SKM-1 treated with dmso at 0.1 percent for 144 hours (cell line): ENCODE measurements around the gene GPANK1.

Experiments
- DNase-seq: peaks from one replicate; lab custom pipeline; 2025; ENCODE audit not compliant: unreplicated experiment; lab: John Stamatoyannopoulos, UW

GPANK1 gene

GRCh38 chr6:31691564-31692108, 26.8 kb upstream of the GPANK1 start:
- no peak for DNase-seq

- no peak for DNase-seq
These were observed 26.3 kb upstream of the GPANK1 start for GRCh38 chr6:31691078-31691463.

- no peak for DNase-seq
These were observed 25.7 kb upstream of the GPANK1 start for GRCh38 chr6:31690231-31691077.

GRCh38 chr6:31689249-31690110, 24.7 kb upstream of the GPANK1 start:
- DNase-seq: no peak

GRCh38 chr6:31687860-31688693, 23.3 kb upstream of the GPANK1 start:
- DNase-seq: no peak

- no peak for DNase-seq
These were observed 22.5 kb upstream of the GPANK1 start for GRCh38 chr6:31687321-31687720.

GRCh38 chr6:31686483-31686882, 21.7 kb upstream of the GPANK1 start:
- DNase-seq: no peak

GRCh38 chr6:31683591-31683990, 18.8 kb upstream of the GPANK1 start:
- DNase-seq: no peak

GRCh38 chr6:31681135-31681671, 16.4 kb upstream of the GPANK1 start:
- no peak for DNase-seq

- DNase-seq: peak; percentile 75
These were observed 15.7 kb upstream of the GPANK1 start, which contains the start of gene LY6G5C for GRCh38 chr6:31680226-31681134. TSS of gene LY6G5C (minus strand) at chr6:31681067. CDS start at chr6:31680373, 694 bp downstream.

GRCh38 chr6:31677955-31678354, 13.2 kb upstream of the GPANK1 start:
- no peak for DNase-seq

- DNase-seq: no peak
These were observed 12.1 kb upstream of the GPANK1 start for GRCh38 chr6:31676904-31677303.

- no peak for DNase-seq
These were observed 11.6 kb upstream of the GPANK1 start for GRCh38 chr6:31676322-31676903.

- DNase-seq: no peak
These were observed 4.9 kb upstream of the GPANK1 start, which contains the start of gene LY6G5B for GRCh38 chr6:31669676-31670075. TSS of gene LY6G5B (plus strand) at chr6:31669976. CDS start at chr6:31670951, 975 bp downstream.

GRCh38 chr6:31666337-31666965, 1.7 kb upstream of the GPANK1 start:
- no peak for DNase-seq

- peak; percentile 99 for DNase-seq
These were observed 922 bp upstream of the GPANK1 start, which contains the start of gene CSNK2B for GRCh38 chr6:31665501-31666336. TSS of gene CSNK2B (plus strand) at chr6:31666080. CDS start at chr6:31666832, 752 bp downstream.

- no peak for DNase-seq
These were observed 622 bp downstream of the GPANK1 start for GRCh38 chr6:31663961-31664789.
